HCT116 (cell line): ENCODE results near the gene RPH3AL. TPM values are rescaled to one million over a fixed set of nuclear protein-coding genes. Genes with fewer than 3 reads are reported as not detected.
"Not testable (repeated sequence)": the region's sequence is repeated elsewhere in the genome, so short reads cannot be mapped to it uniquely, and the experiment has no call there.

Experiments
- ATAC-seq: fragments of 200-7000 bp; cut with Tn5 transposase; 2 replicates; pipeline ENCODE4 v1.9.1; 2020; ENCODE audit warnings: mild to moderate bottlenecking, moderate library complexity
- BruUV-seq: library from RNA; stranded (reverse); fragments of 400-500 nt; replicated peaks from 2 replicates; lab custom pipeline; 2021; lab: Mats Ljungman, UMichigan
- CTCF ChIA-PET: fragments of 300-600 bp; sonication (Branson Sonifier 250); formaldehyde crosslinking; loops from one replicate; lab custom pipeline; 2021; ENCODE audit warnings: antibody characterized with exemption; lab: Charles Lee
- POLR2A ChIA-PET: fragments of 300-600, 350-600 bp; sonication (Branson Sonifier 250); formaldehyde crosslinking; loops from one replicate; lab custom pipeline; 2021; ENCODE audit warnings: antibody characterized with exemption; lab: Charles Lee
- RAD21 ChIA-PET, 2 experiments: fragments of 300-600 bp; sonication (Branson Sonifier 250); formaldehyde crosslinking; loops; one replicate each; lab custom pipeline; 2023; ENCODE audit warnings: low total read pairs in 2 of 2; ENCODE audit not compliant: uncharacterized antibody in 2 of 2, unreplicated experiment in 2 of 2, low non-redundant PET in 1 of 2; lab: Charles Lee
- DNase-seq: peaks from one replicate; pipeline ENCODE4 v3.0.0-alpha.2; 2010; ENCODE audit warnings: low read depth, low spot score
- H2AFZ ChIP-seq: fragments of 200-600 bp; shearing (Covaris generic), sonication (generic); 2 replicates; pipeline ENCODE4 v1.6.1; 2017; ENCODE audit warnings: low read depth, mixed run types, mixed read lengths, antibody characterized with exemption, low read length; ENCODE audit not compliant: poor library complexity, severe bottlenecking
- H3K27ac ChIP-seq: 2 replicates; pipeline ENCODE4 v1.5.1; 2012; ENCODE audit warnings: low read depth, low read length
- H3K27me3 ChIP-seq: fragments of 200-600 bp; sonication (generic); 2 replicates; pipeline ENCODE4 v1.6.1; 2016; ENCODE audit warnings: mixed run types, low read length, mixed read lengths; ENCODE audit not compliant: insufficient read depth
- H3K36me3 ChIP-seq, 2 experiments: fragments of 200-500 bp in 1 of 2; fragments of 200-600 bp in 1 of 2; sonication (Bioruptor generic) in 1 of 2; sonication (generic) in 1 of 2; 2 replicates each; pipeline versions ENCODE4 v1.5.1 to v1.6.1; 2014 to 2016; ENCODE audit warnings: low read length in 2 of 2, inconsistent platforms in 1 of 2, mixed read lengths in 1 of 2, mixed run types in 1 of 2; ENCODE audit not compliant: insufficient read depth in 2 of 2, control insufficient read depth in 1 of 2
- H3K4me1 ChIP-seq, 2 experiments: fragments of 200-600 bp in 1 of 2; sonication (generic) in 1 of 2; 2 replicates each; pipeline versions ENCODE4 v1.5.1 to v1.6.1; 2012 to 2017; ENCODE audit warnings: low read length in 2 of 2, inconsistent platforms in 1 of 2, mild to moderate bottlenecking in 1 of 2, mixed read lengths in 1 of 2, mixed run types in 1 of 2, moderate library complexity in 1 of 2; ENCODE audit not compliant: insufficient read depth in 2 of 2, control insufficient read depth in 1 of 2
- H3K4me2 ChIP-seq: fragments of 200-600 bp; sonication (generic); 2 replicates; pipeline ENCODE4 v1.6.1; 2017; ENCODE audit warnings: mixed run types, low read length, mixed read lengths
- H3K4me3 ChIP-seq, 2 experiments: fragments of 200-600 bp in 1 of 2; sonication (generic) in 1 of 2; replicated peaks in 1 of 2; 2 replicates each; pipeline ENCODE4 v1.5.1; 2011 to 2016; ENCODE audit warnings: low read length in 2 of 2, control low read depth in 1 of 2, low read depth in 1 of 2, mild to moderate bottlenecking in 1 of 2, mixed read lengths in 1 of 2, mixed run types in 1 of 2
- H3K79me2 ChIP-seq: fragments of 200-600 bp; sonication (generic); 2 replicates; pipeline ENCODE4 v1.6.1; 2017; ENCODE audit warnings: mild to moderate bottlenecking, mixed run types, low read length, moderate library complexity, mixed read lengths; ENCODE audit not compliant: insufficient read depth
- H3K9ac ChIP-seq: fragments of 200-600 bp; sonication (generic); 2 replicates; pipeline ENCODE4 v1.6.1; 2016; ENCODE audit warnings: low read length, mixed read lengths
- H3K9me2 ChIP-seq: fragments of 200-600 bp; sonication (generic), shearing (Covaris generic); 2 replicates; pipeline ENCODE4 v1.6.1; 2017; ENCODE audit warnings: mixed run types, mild to moderate bottlenecking, moderate library complexity; ENCODE audit not compliant: insufficient read depth
- H3K9me3 ChIP-seq, 2 experiments: fragments of 200-500 bp in 1 of 2; fragments of 200-600 bp in 1 of 2; sonication (Bioruptor generic) in 1 of 2; sonication (generic) in 1 of 2; 2 replicates each; pipeline ENCODE4 v1.6.1; 2014 to 2017; ENCODE audit warnings: low read length in 2 of 2, mixed read lengths in 2 of 2, inconsistent platforms in 1 of 2, low read depth in 1 of 2, mild to moderate bottlenecking in 1 of 2, mixed run types in 1 of 2, moderate library complexity in 1 of 2; ENCODE audit not compliant: control insufficient read depth in 1 of 2, insufficient read depth in 1 of 2
- H4K20me1 ChIP-seq: fragments of 200-600 bp; sonication (generic), shearing (Covaris generic); 2 replicates; pipeline ENCODE4 v1.6.1; 2017; ENCODE audit warnings: mixed run types, mild to moderate bottlenecking, moderate library complexity; ENCODE audit not compliant: insufficient read depth
- CEBPB ChIP-seq: IDR thresholded peaks from 2 replicates; pipeline ENCODE4 v1.6.1; 2012; ENCODE audit warnings: low read depth
- EZH2phosphoT487 ChIP-seq: fragments of 200-600 bp; IDR thresholded peaks from 2 replicates; pipeline ENCODE4 v1.6.1; 2018; ENCODE audit warnings: antibody characterized with exemption, borderline replicate concordance
- JUND ChIP-seq: IDR thresholded peaks from 2 replicates; pipeline ENCODE4 v1.6.1; 2012
- POLR2A ChIP-seq: IDR thresholded peaks from 2 replicates; pipeline ENCODE4 v1.7.0; 2011; ENCODE audit warnings: borderline replicate concordance; ENCODE audit not compliant: insufficient read depth, insufficient read length; ENCODE audit errors: extremely low read depth
- SIN3A ChIP-seq: IDR thresholded peaks from 2 replicates; pipeline ENCODE4 v1.6.1; 2012; ENCODE audit warnings: low read depth
- SP1 ChIP-seq: IDR thresholded peaks from 2 replicates; pipeline ENCODE4 v1.6.1; 2012; ENCODE audit warnings: low read depth
- intact Hi-C: fragments of 100-400 bp; cut with micrococcal nuclease; formaldehyde crosslinking; loops from 2 replicates; pipeline ENCODE4 v1.10.0; 2022
- total RNA-seq: library from RNA; stranded (reverse); gene quantifications from one replicate; pipeline ENCODE4 v1.2.1, GENCODE V29; 2021; ENCODE audit not compliant: unreplicated experiment
- TF ChIP-seq, protein P1 (sequence below): IDR thresholded peaks from 2 replicates; pipeline ENCODE4 v1.6.1; 2011; ENCODE audit warnings: mild to moderate bottlenecking, low read length, moderate library complexity; ENCODE audit not compliant: insufficient replicate concordance; ENCODE audit errors: extremely low read depth

RPH3AL gene
- total RNA-seq, 1 experiment from 2014 or later = 17.0 TPM

DNA sequence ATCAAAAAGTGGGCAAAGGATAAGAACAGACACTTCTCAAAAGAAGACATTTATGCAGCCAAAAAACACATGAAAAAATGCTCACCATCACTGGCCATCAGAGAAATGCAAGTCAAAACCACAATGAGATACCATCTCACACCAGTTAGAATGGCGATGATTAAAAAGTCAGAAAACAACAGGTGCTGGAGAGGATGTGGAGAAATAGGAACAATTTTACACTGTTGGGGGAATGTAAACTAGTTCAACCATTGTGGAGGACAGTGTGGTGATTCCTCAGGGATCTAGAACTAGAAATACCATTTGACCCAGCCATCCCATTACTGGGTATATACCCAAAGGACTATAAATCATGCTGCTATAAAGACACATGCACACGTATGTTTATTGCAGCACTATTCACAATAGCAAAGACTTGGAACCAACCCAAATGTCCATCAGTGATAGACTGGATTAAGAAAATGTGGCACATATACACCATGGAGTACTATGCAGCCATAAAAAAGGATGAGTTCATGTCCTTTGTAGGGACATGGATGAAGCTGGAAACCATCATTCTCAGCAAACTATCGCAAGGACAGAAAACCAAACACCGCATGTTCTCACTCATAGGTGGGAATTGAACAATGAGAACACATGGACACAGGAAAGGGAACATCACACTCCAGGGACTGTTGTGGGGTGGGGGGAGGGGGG lies 80.5 kb downstream of the RPH3AL start:
- RAD21 ChIA-PET, CTCF ChIA-PET, H3K9ac ChIP-seq: not testable (repeated sequence)

DNA sequence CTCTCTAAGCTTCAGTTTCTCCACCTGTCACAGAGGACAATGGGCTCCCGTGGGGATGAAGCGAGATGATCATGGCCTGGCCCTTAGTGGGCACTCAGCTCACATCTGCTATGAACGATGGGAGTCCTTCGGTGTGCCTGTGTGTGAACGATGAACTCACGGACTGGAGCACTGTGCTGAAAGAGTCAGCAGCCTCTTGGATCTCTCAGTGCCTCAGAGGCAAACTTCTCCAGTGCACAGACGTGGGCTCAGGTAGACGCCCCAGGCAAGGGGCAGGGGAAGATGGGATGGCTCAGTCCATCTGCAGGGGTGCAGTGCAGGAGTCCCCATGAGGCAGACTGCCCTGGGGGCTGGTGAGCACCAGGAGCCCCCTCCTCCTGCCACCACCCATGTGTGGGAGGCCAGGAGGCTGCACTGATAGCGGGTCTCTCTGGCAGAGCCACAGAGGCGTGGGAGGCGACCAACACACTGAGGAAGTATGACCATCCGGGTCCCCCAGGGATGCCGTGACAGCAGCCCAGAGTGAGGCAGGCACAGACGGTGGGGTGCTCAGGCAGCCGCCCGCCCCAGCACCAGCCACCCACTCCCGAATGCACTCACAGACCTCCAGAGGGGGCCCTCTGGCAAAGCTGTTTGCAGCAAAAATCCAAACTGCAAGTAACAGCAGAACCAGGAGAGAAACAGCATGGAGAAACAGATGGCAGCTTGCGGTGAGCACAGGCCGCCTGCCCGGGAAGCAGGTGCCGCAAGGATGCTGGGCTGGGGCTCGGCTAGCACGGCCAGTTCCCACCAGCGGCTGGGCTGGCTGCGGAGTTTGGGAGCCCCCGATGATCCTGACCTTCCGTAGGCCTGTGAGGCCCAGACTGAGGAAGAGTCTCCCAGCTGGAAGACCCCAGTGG lies 82.7 kb downstream of the RPH3AL start:
- Histone ChIP-seq H4K20me1 (no peaks in the 10 kb centered on the region), H3K27me3 (no peaks in the 10 kb centered on the region), H2AFZ (no peak overlapping the region), H3K9me2 (no peaks in the 10 kb centered on the region), H3K9me3 (no peaks in the 10 kb centered on the region), H3K4me2 (no peak overlapping the region), H3K79me2 (no peaks in the 10 kb centered on the region), H3K9ac (no peak overlapping the region), H3K4me3 (no peak overlapping the region), H3K36me3 (no peaks in the 10 kb centered on the region), H3K27ac (no peak overlapping the region), H3K4me1 (no peaks in the 10 kb centered on the region)
- ChIA-PET POLR2A (no interaction called here), RAD21 (no interaction called here), CTCF (no interaction called here)
- ATAC-seq (no peak), DNase-seq (no peak)
- intact Hi-C loops = no loop called here
- no TSS peak for BruUV-seq
- TF ChIP-seq SIN3A (no peak), POLR2A (no peak), SP1 (no peak), JUND (no peak), CEBPB (no peak), EZH2phosphoT487 (no peak)
- TF ChIP-seq, protein P1, sequence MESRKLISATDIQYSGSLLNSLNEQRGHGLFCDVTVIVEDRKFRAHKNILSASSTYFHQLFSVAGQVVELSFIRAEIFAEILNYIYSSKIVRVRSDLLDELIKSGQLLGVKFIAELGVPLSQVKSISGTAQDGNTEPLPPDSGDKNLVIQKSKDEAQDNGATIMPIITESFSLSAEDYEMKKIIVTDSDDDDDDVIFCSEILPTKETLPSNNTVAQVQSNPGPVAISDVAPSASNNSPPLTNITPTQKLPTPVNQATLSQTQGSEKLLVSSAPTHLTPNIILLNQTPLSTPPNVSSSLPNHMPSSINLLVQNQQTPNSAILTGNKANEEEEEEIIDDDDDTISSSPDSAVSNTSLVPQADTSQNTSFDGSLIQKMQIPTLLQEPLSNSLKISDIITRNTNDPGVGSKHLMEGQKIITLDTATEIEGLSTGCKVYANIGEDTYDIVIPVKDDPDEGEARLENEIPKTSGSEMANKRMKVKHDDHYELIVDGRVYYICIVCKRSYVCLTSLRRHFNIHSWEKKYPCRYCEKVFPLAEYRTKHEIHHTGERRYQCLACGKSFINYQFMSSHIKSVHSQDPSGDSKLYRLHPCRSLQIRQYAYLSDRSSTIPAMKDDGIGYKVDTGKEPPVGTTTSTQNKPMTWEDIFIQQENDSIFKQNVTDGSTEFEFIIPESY = no peak

More for the DNA sequence above, 80.5 kb downstream of the RPH3AL start:
- H2AFZ ChIP-seq, DNase-seq, intact Hi-C loops, POLR2A ChIA-PET, H3K36me3 ChIP-seq, H4K20me1 ChIP-seq, H3K27ac ChIP-seq, ATAC-seq, H3K27me3 ChIP-seq, BruUV-seq, H3K9me2 ChIP-seq, H3K79me2 ChIP-seq, H3K4me3 ChIP-seq, H3K4me2 ChIP-seq, H3K9me3 ChIP-seq, H3K4me1 ChIP-seq: not testable (repeated sequence)
